ENCODE measurements around the gene AGPAT4.

AGPAT4 gene

DNA sequence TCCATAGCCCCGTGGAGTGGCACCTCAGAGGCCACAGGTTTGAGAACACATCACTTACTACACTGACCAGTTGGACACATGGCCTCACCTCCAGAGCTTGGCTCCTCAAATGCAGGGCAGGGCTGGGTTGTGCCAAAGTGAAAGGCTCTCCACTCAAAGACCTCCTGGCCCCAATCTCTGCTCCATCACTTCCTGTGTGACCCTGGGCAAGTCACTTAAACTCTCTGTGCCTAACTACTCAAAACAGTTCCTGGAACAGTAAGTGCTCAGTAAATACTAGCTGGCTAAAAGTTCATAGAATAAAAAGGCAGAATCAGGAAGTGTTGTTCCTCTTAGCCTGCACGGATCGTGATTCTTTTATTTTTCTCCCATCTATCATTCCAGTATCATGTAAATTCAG is 50.2 kb downstream of the AGPAT4 start:
- TF ChIP-seq, protein P1, sequence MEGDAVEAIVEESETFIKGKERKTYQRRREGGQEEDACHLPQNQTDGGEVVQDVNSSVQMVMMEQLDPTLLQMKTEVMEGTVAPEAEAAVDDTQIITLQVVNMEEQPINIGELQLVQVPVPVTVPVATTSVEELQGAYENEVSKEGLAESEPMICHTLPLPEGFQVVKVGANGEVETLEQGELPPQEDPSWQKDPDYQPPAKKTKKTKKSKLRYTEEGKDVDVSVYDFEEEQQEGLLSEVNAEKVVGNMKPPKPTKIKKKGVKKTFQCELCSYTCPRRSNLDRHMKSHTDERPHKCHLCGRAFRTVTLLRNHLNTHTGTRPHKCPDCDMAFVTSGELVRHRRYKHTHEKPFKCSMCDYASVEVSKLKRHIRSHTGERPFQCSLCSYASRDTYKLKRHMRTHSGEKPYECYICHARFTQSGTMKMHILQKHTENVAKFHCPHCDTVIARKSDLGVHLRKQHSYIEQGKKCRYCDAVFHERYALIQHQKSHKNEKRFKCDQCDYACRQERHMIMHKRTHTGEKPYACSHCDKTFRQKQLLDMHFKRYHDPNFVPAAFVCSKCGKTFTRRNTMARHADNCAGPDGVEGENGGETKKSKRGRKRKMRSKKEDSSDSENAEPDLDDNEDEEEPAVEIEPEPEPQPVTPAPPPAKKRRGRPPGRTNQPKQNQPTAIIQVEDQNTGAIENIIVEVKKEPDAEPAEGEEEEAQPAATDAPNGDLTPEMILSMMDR (IDR thresholded peaks at IDR 0.05; ENCODE audit: control insufficient read depth, extremely low read depth, insufficient read depth) = no peak
- no peak for DNase-seq (ENCODE audit: low read depth)

DNA sequence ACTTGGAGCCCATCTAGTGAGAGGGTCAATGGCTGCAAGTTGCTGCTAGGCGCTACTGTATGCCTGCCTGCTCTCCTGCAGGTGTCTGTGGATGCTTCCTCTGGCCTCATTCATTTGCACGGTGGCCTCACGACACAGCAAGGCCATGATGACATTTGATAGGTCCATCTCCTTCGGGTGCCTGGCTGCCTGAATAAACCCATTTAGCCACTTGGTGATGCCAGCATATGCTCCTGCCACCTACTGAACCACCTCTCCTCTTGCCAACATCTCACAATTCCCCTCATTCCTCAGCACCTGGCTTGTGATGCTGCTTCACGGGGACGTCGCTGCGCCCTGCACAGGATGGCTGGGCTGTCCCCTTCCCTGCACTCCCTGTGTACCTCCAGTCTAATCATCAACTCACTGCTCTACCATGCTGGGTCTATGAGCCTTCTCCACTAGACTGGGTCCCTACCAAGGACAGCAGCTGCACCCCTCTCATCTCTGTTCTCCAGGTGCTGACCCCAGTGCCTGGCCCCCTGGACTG is 51.1 kb downstream of the AGPAT4 start:
- TF ChIP-seq, protein P1 (IDR thresholded peaks at IDR 0.05; ENCODE audit: control insufficient read depth, extremely low read depth, insufficient read depth) = no peak
- H3K4me3 ChIP-seq (ENCODE audit: low read depth, low read length) = no peak overlapping the region
- DNase-seq (ENCODE audit: low read depth) = no peak

More for the DNA sequence above, 50.2 kb downstream of the AGPAT4 start:
- no peak overlapping the region for H3K4me3 ChIP-seq (ENCODE audit: low read depth, low read length)

DNA sequence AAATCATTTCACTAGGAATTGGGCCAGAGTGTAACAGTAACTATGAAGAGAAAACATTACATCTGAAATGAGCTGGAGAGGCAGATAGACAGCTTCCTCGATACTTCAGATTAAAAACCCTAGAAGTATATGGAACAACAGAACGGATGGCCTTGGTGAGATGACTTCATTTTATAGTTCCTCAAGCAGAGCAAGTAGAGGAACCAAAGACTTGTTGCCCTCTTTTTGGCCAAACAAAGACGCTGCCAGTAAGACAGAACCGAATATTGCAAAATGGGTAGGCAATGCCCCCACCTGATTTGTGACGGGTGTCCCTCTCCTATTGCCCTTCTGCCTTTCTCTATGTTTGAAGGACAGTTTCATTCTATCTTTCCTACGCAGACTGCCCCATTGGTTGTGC is 53.5 kb downstream of the AGPAT4 start:
- DNase-seq (ENCODE audit: low read depth) = no peak
- TF ChIP-seq, protein P1 (IDR thresholded peaks at IDR 0.05; ENCODE audit: control insufficient read depth, extremely low read depth, insufficient read depth) = no peak
- no peak overlapping the region for H3K4me3 ChIP-seq (ENCODE audit: low read depth, low read length)

DNA sequence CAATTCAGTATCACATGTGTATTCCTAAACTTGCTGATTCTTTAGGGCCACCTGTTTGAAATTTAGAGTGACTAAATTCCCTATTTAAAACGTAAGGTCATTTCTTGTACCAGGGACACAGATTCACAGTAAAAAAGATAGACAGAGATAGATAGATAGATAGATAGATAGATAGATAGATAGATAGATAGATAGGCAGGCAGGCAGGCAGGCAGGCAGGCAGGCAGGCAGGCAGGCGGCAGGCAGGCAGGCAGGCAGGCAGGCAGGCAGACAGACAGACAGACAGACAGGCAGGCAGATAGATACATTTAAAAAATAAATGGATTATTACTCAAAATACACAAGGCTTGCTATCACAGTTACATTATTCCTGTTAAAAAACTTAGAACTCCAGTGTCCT is 54.2 kb downstream of the AGPAT4 start:
- TF ChIP-seq, protein P1 (IDR thresholded peaks at IDR 0.05; ENCODE audit: control insufficient read depth, extremely low read depth, insufficient read depth) = no peak
- H3K4me3 ChIP-seq (ENCODE audit: low read depth, low read length) = no peak overlapping the region
- no peak for DNase-seq (ENCODE audit: low read depth)

DNA sequence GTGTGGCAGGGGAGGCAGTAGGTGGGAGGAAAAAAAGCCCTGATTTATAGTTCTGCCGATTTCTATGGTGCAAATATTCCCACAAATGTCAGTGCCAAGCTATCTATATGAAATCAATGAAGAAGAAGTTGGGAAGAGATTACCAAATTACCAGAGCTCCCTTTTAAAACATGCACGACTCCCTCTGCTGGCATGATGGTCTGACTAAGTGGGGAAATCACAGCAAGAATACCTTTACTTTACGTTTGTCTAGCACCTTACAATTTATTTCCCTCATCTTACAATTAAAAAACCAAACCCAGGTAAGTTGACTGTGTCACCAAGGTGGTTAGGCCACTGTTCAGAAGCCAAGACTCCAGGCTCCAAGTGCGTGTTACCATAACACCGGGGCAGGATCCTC is 55.6 kb downstream of the AGPAT4 start:
- TF ChIP-seq, protein P1 (IDR thresholded peaks at IDR 0.05; ENCODE audit: control insufficient read depth, extremely low read depth, insufficient read depth) = no peak
- DNase-seq (ENCODE audit: low read depth) = no peak
- no peak overlapping the region for H3K4me3 ChIP-seq (ENCODE audit: low read depth, low read length)

DNA sequence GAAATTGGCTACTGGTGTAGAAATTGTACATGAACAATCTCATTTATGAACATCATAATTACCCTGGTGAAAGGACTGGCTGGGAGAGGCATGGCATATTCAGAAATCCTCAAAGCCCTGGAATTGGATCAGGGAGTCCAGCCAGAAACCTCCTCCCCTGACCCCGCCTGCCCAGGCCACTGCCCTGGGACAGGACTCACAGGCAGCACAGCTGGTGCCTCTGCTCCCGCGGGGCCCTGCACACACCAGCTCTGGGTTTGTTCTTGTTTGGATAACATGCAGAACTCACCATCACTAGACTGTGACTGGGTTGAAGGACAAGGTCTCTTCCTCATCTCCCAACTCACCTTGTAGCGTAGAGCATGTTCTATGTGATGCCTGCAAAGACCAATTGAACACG is 56.2 kb downstream of the AGPAT4 start:
- TF ChIP-seq, protein P1 (IDR thresholded peaks at IDR 0.05; ENCODE audit: control insufficient read depth, extremely low read depth, insufficient read depth) = no peak
- no peak overlapping the region for H3K4me3 ChIP-seq (ENCODE audit: low read depth, low read length)
- DNase-seq (ENCODE audit: low read depth) = no peak

DNA sequence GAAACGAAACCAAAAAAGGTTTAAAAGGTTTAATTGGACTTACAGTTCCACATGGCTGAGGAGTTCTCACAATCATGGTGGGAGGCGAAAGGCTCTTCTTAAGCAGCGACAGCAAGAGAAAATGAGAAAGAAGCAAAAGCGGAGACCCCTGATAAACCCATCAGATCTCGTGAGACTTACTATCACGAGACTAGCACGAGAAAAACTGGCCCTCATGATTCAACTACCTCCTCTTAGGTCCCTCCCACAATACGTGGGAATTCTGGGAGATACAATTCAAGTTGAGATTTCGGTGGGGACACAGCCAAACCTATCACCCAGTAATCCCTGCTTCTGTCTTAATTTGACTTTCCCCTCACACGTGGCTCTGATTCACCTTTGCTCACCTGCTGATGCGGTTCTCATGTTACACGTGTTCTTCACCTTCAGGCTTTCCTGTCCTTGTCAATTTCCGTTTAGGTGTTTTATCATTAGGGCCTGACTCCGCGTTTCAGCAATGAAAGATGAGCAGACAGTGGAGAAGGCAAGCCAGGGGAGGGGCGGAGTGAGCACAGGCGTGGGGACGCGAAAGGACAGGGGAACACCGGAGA is 57.1 kb downstream of the AGPAT4 start:
- H3K4me3 ChIP-seq (ENCODE audit: low read depth, low read length) = no peak overlapping the region
- TF ChIP-seq, protein P1 (IDR thresholded peaks at IDR 0.05; ENCODE audit: control insufficient read depth, extremely low read depth, insufficient read depth) = no peak
- DNase-seq (ENCODE audit: low read depth) = no peak
